T-helper 1 cell treated with Interleukin-12 subunit alpha and Interleukin-12 subunit beta and Interleukin-4 antibody, amounts not matched to agents 30 μg/mL and 1 μg/mL, for 36 hours (primary cell): ENCODE results near the gene TEPSIN.

Experiments
- H3K27ac Mint-ChIP-seq: one replicate; pipeline ENCODE4 v1.8.0; 2021; ENCODE audit warnings: mild to moderate bottlenecking, mixed read lengths
- H3K27me3 Mint-ChIP-seq: one replicate; pipeline ENCODE4 v1.8.0; 2021; ENCODE audit warnings: low read depth, mixed read lengths
- H3K36me3 Mint-ChIP-seq: one replicate; pipeline ENCODE4 v1.8.0; 2021; ENCODE audit warnings: low read depth, mixed read lengths
- H3K4me1 Mint-ChIP-seq: one replicate; pipeline ENCODE4 v1.8.0; 2021; ENCODE audit warnings: low read depth, mixed read lengths
- H3K4me3 Mint-ChIP-seq: one replicate; pipeline ENCODE4 v1.8.0; 2021; ENCODE audit warnings: mild to moderate bottlenecking, moderate library complexity, mixed read lengths
- H3K9me3 Mint-ChIP-seq: one replicate; pipeline ENCODE4 v1.8.0; 2021; ENCODE audit warnings: mixed read lengths

Gene TEPSIN

GRCh38 chr17:81239714-81240555, 1.1 kb upstream of the TEPSIN start:
- Mint-ChIP-seq H3K27me3 (no peaks in the 10 kb centered on the region), H3K4me1 (peaks cover 22% of the 10 kb centered on the region), H3K27ac (peak overlapping the region; percentile 94), H3K4me3 (peak overlapping the region; percentile 97), H3K36me3 (peaks cover 17% of the 10 kb centered on the region), H3K9me3 (no peaks in the 10 kb centered on the region)

- Mint-ChIP-seq H3K27me3 (no peaks in the 10 kb centered on the region), H3K27ac (no peak overlapping the region), H3K36me3 (peaks cover 15% of the 10 kb centered on the region), H3K9me3 (no peaks in the 10 kb centered on the region), H3K4me3 (peak overlapping the region; percentile 71), H3K4me1 (peaks cover 25% of the 10 kb centered on the region)
Measured at GRCh38 chr17:81238490-81238814, 403 bp downstream of the TEPSIN start.

- Mint-ChIP-seq H3K9me3 (no peaks in the 10 kb centered on the region), H3K4me1 (peaks cover 25% of the 10 kb centered on the region), H3K27me3 (no peaks in the 10 kb centered on the region), H3K36me3 (peaks cover 15% of the 10 kb centered on the region), H3K4me3 (peak overlapping the region; percentile 71), H3K27ac (no peak overlapping the region)
Measured at GRCh38 chr17:81237591-81238489, 1.0 kb downstream of the TEPSIN start.

- Mint-ChIP-seq H3K9me3 (no peaks in the 10 kb centered on the region), H3K27ac (no peak overlapping the region), H3K4me1 (peaks cover 22% of the 10 kb centered on the region), H3K27me3 (no peaks in the 10 kb centered on the region), H3K36me3 (peaks cover 12% of the 10 kb centered on the region), H3K4me3 (no peak overlapping the region)
Measured at GRCh38 chr17:81236784-81237183, 2.1 kb downstream of the TEPSIN start.

- Mint-ChIP-seq H3K4me1 (peaks cover 22% of the 10 kb centered on the region), H3K4me3 (no peak overlapping the region), H3K36me3 (peaks cover 9% of the 10 kb centered on the region)
Measured at GRCh38 chr17:81235822-81236740, 2.8 kb downstream of the TEPSIN start.

GRCh38 chr17:81234940-81235821, 3.7 kb downstream of the TEPSIN start:
- peaks cover 9% of the 10 kb centered on the region for H3K36me3 Mint-ChIP-seq
- no peaks in the 10 kb centered on the region for H3K27me3 Mint-ChIP-seq
- no peak overlapping the region for H3K27ac Mint-ChIP-seq
- no peaks in the 10 kb centered on the region for H3K9me3 Mint-ChIP-seq
- H3K4me1 Mint-ChIP-seq = peaks cover 15% of the 10 kb centered on the region
- H3K4me3 Mint-ChIP-seq = no peak overlapping the region

More at GRCh38 chr17:81235822-81236740, 2.8 kb downstream of the TEPSIN start:
- Mint-ChIP-seq H3K9me3 (no peaks in the 10 kb centered on the region), H3K27ac (no peak overlapping the region), H3K27me3 (no peaks in the 10 kb centered on the region)

GRCh38 chr17:81234506-81234855, 4.4 kb downstream of the TEPSIN start:
- no peak overlapping the region for H3K27ac Mint-ChIP-seq
- H3K4me3 Mint-ChIP-seq = no peak overlapping the region
- H3K4me1 Mint-ChIP-seq = peaks cover 14% of the 10 kb centered on the region
- H3K27me3 Mint-ChIP-seq = no peaks in the 10 kb centered on the region
- H3K36me3 Mint-ChIP-seq = peaks cover 12% of the 10 kb centered on the region
- H3K9me3 Mint-ChIP-seq = no peaks in the 10 kb centered on the region

GRCh38 chr17:81233811-81234505, 4.9 kb downstream of the TEPSIN start:
- Mint-ChIP-seq H3K27ac (no peak overlapping the region), H3K4me3 (no peak overlapping the region), H3K4me1 (peaks cover 14% of the 10 kb centered on the region), H3K27me3 (no peaks in the 10 kb centered on the region), H3K36me3 (peaks cover 12% of the 10 kb centered on the region), H3K9me3 (no peaks in the 10 kb centered on the region)

GRCh38 chr17:81233316-81233715, 5.5 kb downstream of the TEPSIN start:
- peaks cover 14% of the 10 kb centered on the region for H3K4me1 Mint-ChIP-seq

GRCh38 chr17:81232616-81233241, 6.1 kb downstream of the TEPSIN start:
- Mint-ChIP-seq H3K27me3 (no peaks in the 10 kb centered on the region), H3K27ac (no peak overlapping the region), H3K4me3 (no peak overlapping the region), H3K4me1 (peaks cover 11% of the 10 kb centered on the region), H3K9me3 (no peaks in the 10 kb centered on the region), H3K36me3 (peaks cover 12% of the 10 kb centered on the region)

More at GRCh38 chr17:81233316-81233715, 5.5 kb downstream of the TEPSIN start:
- Mint-ChIP-seq H3K27me3 (no peaks in the 10 kb centered on the region), H3K4me3 (no peak overlapping the region), H3K36me3 (peaks cover 12% of the 10 kb centered on the region), H3K9me3 (no peaks in the 10 kb centered on the region), H3K27ac (no peak overlapping the region)

GRCh38 chr17:81231766-81232581, 6.9 kb downstream of the TEPSIN start:
- H3K9me3 Mint-ChIP-seq = no peaks in the 10 kb centered on the region
- H3K36me3 Mint-ChIP-seq = peaks cover 15% of the 10 kb centered on the region
- no peaks in the 10 kb centered on the region for H3K27me3 Mint-ChIP-seq
- H3K27ac Mint-ChIP-seq = no peak overlapping the region
- no peak overlapping the region for H3K4me3 Mint-ChIP-seq
- H3K4me1 Mint-ChIP-seq = peaks cover 7% of the 10 kb centered on the region

- H3K4me3 Mint-ChIP-seq = no peak overlapping the region
- peaks cover 15% of the 10 kb centered on the region for H3K36me3 Mint-ChIP-seq
- H3K9me3 Mint-ChIP-seq = no peaks in the 10 kb centered on the region
- no peak overlapping the region for H3K27ac Mint-ChIP-seq
- H3K27me3 Mint-ChIP-seq = peaks cover under 1% of the 10 kb centered on the region
- peaks cover 7% of the 10 kb centered on the region for H3K4me1 Mint-ChIP-seq
Measured at GRCh38 chr17:81231121-81231645, 7.7 kb downstream of the TEPSIN start.
